Measurements from ENCODE around the gene MYOG.

MYOG gene

GRCh38 chr1:203033917-203034316 is 51.9 kb downstream of the MYOG start:
- DNase-seq (ENCODE audit: low read depth in 2 of 3, low spot score in 1 of 3): no peak

GRCh38 chr1:203033287-203033686 is 52.5 kb downstream of the MYOG start:
- no peak for DNase-seq (ENCODE audit: low read depth in 2 of 3, low spot score in 1 of 3)
